Karpas-422 (cell line): ENCODE results near the gene SVIL. TPM values are rescaled to one million over a fixed set of nuclear protein-coding genes. Genes with fewer than 3 reads are reported as not detected.
"Not testable (repeated sequence)": the region's sequence is repeated elsewhere in the genome, so short reads cannot be mapped to it uniquely, and the experiment has no call there.

ENCODE experiments used
- DNase-seq: peaks from one replicate; pipeline ENCODE4 v3.0.0-alpha.2; 2015
- H2AFZ ChIP-seq: fragments of 200-600 bp; sonication (generic); 2 replicates; pipeline ENCODE4 v1.6.1; 2014; ENCODE audit warnings: antibody characterized with exemption, low read length, mixed read lengths
- H3K27ac ChIP-seq: fragments of 200-600 bp; sonication (generic); 2 replicates; pipeline ENCODE4 v1.5.1; 2014; ENCODE audit warnings: mild to moderate bottlenecking, low read length, moderate library complexity
- H3K27me3 ChIP-seq: fragments of 200-600 bp; sonication (generic); 2 replicates; pipeline ENCODE4 v1.6.1; 2014; ENCODE audit warnings: low read length, mixed read lengths
- H3K36me3 ChIP-seq: fragments of 200-600 bp; sonication (generic); 2 replicates; pipeline ENCODE4 v1.6.1; 2014; ENCODE audit warnings: low read length, mixed read lengths; ENCODE audit not compliant: insufficient read depth
- H3K4me1 ChIP-seq: fragments of 200-600 bp; sonication (generic); 2 replicates; pipeline ENCODE4 v1.6.1; 2014; ENCODE audit warnings: mild to moderate bottlenecking, low read length, mixed read lengths
- H3K4me2 ChIP-seq: fragments of 200-600 bp; sonication (generic); 2 replicates; pipeline ENCODE4 v1.6.1; 2014; ENCODE audit warnings: low read length, low read depth, mild to moderate bottlenecking; ENCODE audit not compliant: poor library complexity, severe bottlenecking
- H3K4me3 ChIP-seq: fragments of 200-600 bp; sonication (generic); 2 replicates; pipeline ENCODE4 v1.5.1; 2014; ENCODE audit warnings: mild to moderate bottlenecking, antibody characterized with exemption, low read length, mixed read lengths
- H3K79me2 ChIP-seq: fragments of 200-600 bp; sonication (generic); 2 replicates; pipeline ENCODE4 v1.6.1; 2014; ENCODE audit warnings: mild to moderate bottlenecking, low read length, mixed read lengths
- H3K9ac ChIP-seq: fragments of 200-600 bp; sonication (generic); 2 replicates; pipeline ENCODE4 v1.6.0; 2014; ENCODE audit warnings: low read length
- H3K9me2 ChIP-seq: fragments of 200-600 bp; sonication (generic), shearing (Covaris generic); replicated peaks from 2 replicates; pipeline ENCODE4 v1.6.0; 2014; ENCODE audit warnings: mild to moderate bottlenecking, low read length, moderate library complexity; ENCODE audit not compliant: insufficient read depth
- H3K9me3 ChIP-seq: fragments of 300-700, 200-600 bp; sonication (generic); 2 replicates; pipeline ENCODE4 v1.6.1; 2014; ENCODE audit warnings: low read length, mixed read lengths
- H4K20me1 ChIP-seq: fragments of 200-600 bp; sonication (generic); 2 replicates; pipeline ENCODE4 v1.6.1; 2014; ENCODE audit warnings: mild to moderate bottlenecking, antibody characterized with exemption, low read length, low read depth; ENCODE audit not compliant: insufficient read depth
- total RNA-seq: library from RNA; depleted of rRNA; stranded (reverse); fragments of >200 nt; shearing (Covaris generic); gene quantifications from 2 replicates; pipeline ENCODE4 v1.2.3, GENCODE V29; 2014; ENCODE audit warnings: low replicate concordance

The SVIL gene
- total RNA-seq, 1 experiment from 2014 or later, result not detected

DNA sequence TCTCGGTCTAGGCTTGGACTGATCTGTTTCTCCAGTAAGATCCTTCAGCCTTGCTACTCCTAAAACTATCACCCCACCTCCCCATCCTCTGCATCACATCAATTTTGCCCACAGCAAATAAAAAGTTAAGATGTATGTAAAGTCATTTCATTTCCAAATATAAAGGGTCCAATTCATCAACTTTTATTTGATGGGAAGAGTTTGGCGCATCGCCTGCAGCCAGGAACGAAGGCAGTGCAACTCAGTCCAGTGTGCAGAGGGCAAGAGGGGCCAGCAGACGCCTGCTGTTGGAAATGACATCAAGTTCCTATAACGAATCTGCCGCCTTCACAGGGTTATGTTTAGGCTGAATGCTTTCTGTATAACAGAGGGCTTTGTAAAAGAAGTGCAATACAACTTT is 97.0 kb downstream of the SVIL start:
- no peaks in the 10 kb centered on the region for H3K9me2 ChIP-seq
- H2AFZ ChIP-seq, result no peak overlapping the region
- H3K27ac ChIP-seq, result no peak overlapping the region
- no peaks in the 10 kb centered on the region for H3K9me3 ChIP-seq
- no peaks in the 10 kb centered on the region for H4K20me1 ChIP-seq
- H3K4me2 ChIP-seq, result no peak overlapping the region
- no peaks in the 10 kb centered on the region for H3K4me1 ChIP-seq
- no peak overlapping the region for H3K9ac ChIP-seq
- H3K27me3 ChIP-seq, result no peaks in the 10 kb centered on the region
- no peaks in the 10 kb centered on the region for H3K79me2 ChIP-seq
- no peak for DNase-seq
- H3K36me3 ChIP-seq, result no peaks in the 10 kb centered on the region
- H3K4me3 ChIP-seq, result no peak overlapping the region

DNA sequence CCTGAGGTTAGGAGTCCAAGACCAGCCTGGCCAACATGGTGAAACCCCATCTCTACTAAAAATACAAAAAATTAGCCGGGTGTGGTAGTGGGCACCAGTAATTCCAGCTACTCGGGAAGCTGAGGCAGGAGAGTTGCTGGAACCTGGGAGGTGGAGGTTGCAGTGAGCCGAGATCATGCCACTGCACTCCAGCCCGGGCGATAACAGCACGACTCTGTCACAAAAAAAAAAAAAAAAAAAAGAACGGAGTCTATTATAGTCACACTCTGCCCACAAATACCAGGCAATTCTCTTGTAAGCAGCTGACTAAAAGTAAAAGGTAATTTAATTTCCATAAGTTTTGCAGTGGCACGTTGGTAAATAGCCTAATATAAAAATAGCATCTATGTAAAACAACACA is 98.1 kb downstream of the SVIL start:
- not testable (repeated sequence) for H3K4me3 ChIP-seq, H3K36me3 ChIP-seq, H3K27me3 ChIP-seq, H3K27ac ChIP-seq, H3K9me2 ChIP-seq, H4K20me1 ChIP-seq, H3K9me3 ChIP-seq, H3K4me1 ChIP-seq, H3K9ac ChIP-seq, H3K79me2 ChIP-seq, H3K4me2 ChIP-seq, H2AFZ ChIP-seq, DNase-seq

DNA sequence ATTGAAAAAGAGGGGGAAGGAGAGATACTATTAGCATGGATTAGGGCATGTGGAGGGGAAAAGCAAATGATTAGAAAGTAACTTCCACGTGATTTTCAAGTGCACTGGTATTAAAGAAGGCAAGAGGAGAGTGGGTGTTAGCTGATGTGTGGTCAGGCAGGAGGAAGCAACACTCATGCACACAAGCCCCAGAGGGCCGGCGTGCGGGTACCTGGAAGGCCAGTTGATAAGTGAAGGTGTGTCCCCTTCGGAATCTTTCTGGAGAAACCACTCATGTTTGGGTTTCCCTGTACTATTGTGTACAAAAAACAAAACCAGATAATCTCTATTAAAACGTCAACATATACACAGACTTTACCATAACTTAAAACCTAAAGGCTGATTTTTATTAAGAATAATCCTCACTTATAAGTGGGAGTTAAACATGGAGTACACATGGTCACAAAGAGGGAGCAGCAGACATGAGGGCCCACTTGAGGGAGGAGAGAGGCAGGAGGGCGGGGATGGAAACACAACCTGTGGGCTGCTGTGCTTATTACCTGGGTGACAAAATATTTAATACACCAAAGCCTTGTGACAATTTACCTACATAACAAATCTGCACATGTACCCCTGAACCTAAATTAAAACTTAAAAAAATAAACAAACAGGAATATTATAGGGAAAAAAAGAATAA is 98.9 kb downstream of the SVIL start:
- no peak overlapping the region for H3K27ac ChIP-seq
- H3K9me3 ChIP-seq, result no peaks in the 10 kb centered on the region
- no peak overlapping the region for H3K4me2 ChIP-seq
- no peak overlapping the region for H2AFZ ChIP-seq
- no peak for DNase-seq
- no peaks in the 10 kb centered on the region for H3K27me3 ChIP-seq
- H3K9ac ChIP-seq, result no peak overlapping the region
- H3K79me2 ChIP-seq, result no peaks in the 10 kb centered on the region
- H4K20me1 ChIP-seq, result no peaks in the 10 kb centered on the region
- no peak overlapping the region for H3K4me3 ChIP-seq
- no peaks in the 10 kb centered on the region for H3K9me2 ChIP-seq
- H3K4me1 ChIP-seq, result no peaks in the 10 kb centered on the region
- H3K36me3 ChIP-seq, result no peaks in the 10 kb centered on the region

DNA sequence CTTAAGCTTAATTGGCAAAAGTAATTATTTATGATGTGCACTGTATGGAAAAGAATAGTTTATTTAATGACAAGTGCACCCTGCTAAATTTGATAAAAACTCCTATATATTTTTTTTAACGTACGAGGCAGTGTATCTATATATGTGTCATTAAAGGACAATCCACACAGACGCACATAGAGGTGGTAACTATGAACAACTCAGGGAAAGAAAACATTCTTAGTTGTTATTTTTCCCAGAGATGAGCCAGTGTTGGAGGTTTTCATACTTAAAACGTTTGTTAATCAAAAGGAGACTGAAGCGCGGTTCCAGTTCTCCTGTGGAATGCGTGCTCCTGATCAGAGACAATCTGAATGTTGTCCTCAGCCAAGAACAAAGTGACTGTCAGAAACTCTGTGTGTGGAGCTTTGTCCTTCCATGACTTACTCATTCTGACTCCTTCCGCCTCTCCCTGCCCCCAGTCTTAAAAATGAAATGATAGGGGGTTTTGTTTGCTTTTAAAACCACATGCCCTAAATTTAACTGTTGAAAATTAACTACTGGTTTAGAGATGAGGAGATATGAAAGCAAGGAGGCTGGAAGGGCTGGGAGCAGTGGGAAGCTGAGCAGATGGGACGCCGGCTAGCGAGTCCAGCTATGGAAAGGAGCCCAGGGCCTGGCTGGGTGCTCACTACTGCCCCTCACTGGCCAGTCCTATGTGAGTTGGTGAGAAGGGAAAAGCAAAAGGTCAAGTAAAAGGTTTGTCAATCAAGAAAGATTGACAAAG is 99.6 kb downstream of the SVIL start:
- H3K9me2 ChIP-seq, result no peaks in the 10 kb centered on the region
- H3K27me3 ChIP-seq, result no peaks in the 10 kb centered on the region
- no peak overlapping the region for H3K27ac ChIP-seq
- no peak overlapping the region for H3K4me2 ChIP-seq
- no peaks in the 10 kb centered on the region for H3K36me3 ChIP-seq
- H3K9ac ChIP-seq, result no peak overlapping the region
- no peaks in the 10 kb centered on the region for H3K79me2 ChIP-seq
- H4K20me1 ChIP-seq, result no peaks in the 10 kb centered on the region
- H3K9me3 ChIP-seq, result no peaks in the 10 kb centered on the region
- no peak for DNase-seq
- no peak overlapping the region for H3K4me3 ChIP-seq
- no peaks in the 10 kb centered on the region for H3K4me1 ChIP-seq
- no peak overlapping the region for H2AFZ ChIP-seq

GRCh38 chr10:29534590-29534989 is 100.2 kb downstream of the SVIL start:
- DNase-seq, result no peak
- Histone ChIP-seq H3K4me3 (no peak overlapping the region), H3K9me2 (no peaks in the 10 kb centered on the region), H3K9me3 (no peaks in the 10 kb centered on the region), H3K4me2 (no peak overlapping the region), H3K36me3 (no peaks in the 10 kb centered on the region), H3K9ac (no peak overlapping the region), H3K27ac (no peak overlapping the region), H4K20me1 (no peaks in the 10 kb centered on the region), H3K79me2 (no peaks in the 10 kb centered on the region), H2AFZ (no peak overlapping the region), H3K27me3 (no peaks in the 10 kb centered on the region), H3K4me1 (no peaks in the 10 kb centered on the region)

- no peaks in the 10 kb centered on the region for H3K79me2 ChIP-seq
- H3K9me2 ChIP-seq, result no peaks in the 10 kb centered on the region
These were observed 101.0 kb downstream of the SVIL start for GRCh38 chr10:29533696-29534285.

GRCh38 chr10:29533046-29533445 is 101.7 kb downstream of the SVIL start:
- H3K9ac ChIP-seq, result no peak overlapping the region
- no peak for DNase-seq
- no peak overlapping the region for H3K4me3 ChIP-seq
- no peaks in the 10 kb centered on the region for H3K9me2 ChIP-seq
- no peaks in the 10 kb centered on the region for H3K27me3 ChIP-seq
- H3K27ac ChIP-seq, result no peak overlapping the region
- H3K79me2 ChIP-seq, result no peaks in the 10 kb centered on the region
- H3K9me3 ChIP-seq, result no peaks in the 10 kb centered on the region
- no peak overlapping the region for H3K4me2 ChIP-seq
- no peaks in the 10 kb centered on the region for H3K4me1 ChIP-seq
- H2AFZ ChIP-seq, result no peak overlapping the region
- no peaks in the 10 kb centered on the region for H3K36me3 ChIP-seq
- no peaks in the 10 kb centered on the region for H4K20me1 ChIP-seq

More at GRCh38 chr10:29533696-29534285, 101.0 kb downstream of the SVIL start:
- no peak for DNase-seq
- no peaks in the 10 kb centered on the region for H3K36me3 ChIP-seq
- H3K9ac ChIP-seq, result no peak overlapping the region
- no peak overlapping the region for H3K4me3 ChIP-seq
- no peak overlapping the region for H3K4me2 ChIP-seq
- no peak overlapping the region for H3K27ac ChIP-seq
- H3K27me3 ChIP-seq, result no peaks in the 10 kb centered on the region
- no peaks in the 10 kb centered on the region for H3K4me1 ChIP-seq
- no peaks in the 10 kb centered on the region for H3K9me3 ChIP-seq
- no peak overlapping the region for H2AFZ ChIP-seq
- no peaks in the 10 kb centered on the region for H4K20me1 ChIP-seq

- H3K9me2 ChIP-seq, result no peaks in the 10 kb centered on the region
- H3K4me2 ChIP-seq, result no peak overlapping the region
- H3K27ac ChIP-seq, result no peak overlapping the region
- H4K20me1 ChIP-seq, result no peaks in the 10 kb centered on the region
- no peaks in the 10 kb centered on the region for H3K4me1 ChIP-seq
- no peaks in the 10 kb centered on the region for H3K36me3 ChIP-seq
- H2AFZ ChIP-seq, result no peak overlapping the region
- no peak overlapping the region for H3K4me3 ChIP-seq
- no peak overlapping the region for H3K9ac ChIP-seq
- no peaks in the 10 kb centered on the region for H3K79me2 ChIP-seq
- no peaks in the 10 kb centered on the region for H3K27me3 ChIP-seq
- no peaks in the 10 kb centered on the region for H3K9me3 ChIP-seq
- DNase-seq, result no peak
These were observed 102.4 kb downstream of the SVIL start for GRCh38 chr10:29532256-29532878.
